ENCODE results near the gene EXOC1.

Gene EXOC1

GRCh38 chr4:55834086-55834795, 19.2 kb upstream of the EXOC1 start:
- Histone ChIP-seq H3K36me3 (ENCODE audit: control insufficient read depth, low read length) (no peaks in the 10 kb centered on the region), H3K9me3 (ENCODE audit: control insufficient read depth, insufficient read depth, low read length) (peaks cover 3% of the 10 kb centered on the region; the same call in 1 of the 2 replicates), H3K79me2 (ENCODE audit: control insufficient read depth, low read length) (no peaks in the 10 kb centered on the region), H3K9me2 (replicated peaks; ENCODE audit: control insufficient read depth, low read length) (no peaks in the 10 kb centered on the region), H3K4me2 (ENCODE audit: low read length) (no peak overlapping the region), H3K4me1 (ENCODE audit: control insufficient read depth, low read length) (no peaks in the 10 kb centered on the region), H3K4me3 (ENCODE audit: low read length) (no peak overlapping the region), H3F3A (ENCODE audit: control insufficient read depth, insufficient read depth) (no peaks in the 10 kb centered on the region), H3K27ac (ENCODE audit: low read depth, low read length) (no peak overlapping the region), H3K27me3 (ENCODE audit: control insufficient read depth, low read length) (no peaks in the 10 kb centered on the region), H4K20me1 (ENCODE audit: control insufficient read depth, insufficient read depth, low read depth, low read length) (no peaks in the 10 kb centered on the region)
- TF ChIP-seq EZH2phosphoT487 (IDR thresholded peaks at IDR 0.05; ENCODE audit: borderline replicate concordance, low read length) (no peak), CTCF (IDR thresholded peaks at IDR 0.05; ENCODE audit: low read depth, low read length, poor library complexity, severe bottlenecking) (no peak)

GRCh38 chr4:55837903-55838302, 15.5 kb upstream of the EXOC1 start:
- Histone ChIP-seq H3K27ac (ENCODE audit: low read depth, low read length) (no peak overlapping the region), H3K4me1 (ENCODE audit: control insufficient read depth, low read length) (no peaks in the 10 kb centered on the region), H3K4me3 (ENCODE audit: low read length) (no peak overlapping the region), H3K27me3 (ENCODE audit: control insufficient read depth, low read length) (no peaks in the 10 kb centered on the region), H3K36me3 (ENCODE audit: control insufficient read depth, low read length) (no peaks in the 10 kb centered on the region), H3F3A (ENCODE audit: control insufficient read depth, insufficient read depth) (no peaks in the 10 kb centered on the region), H3K79me2 (ENCODE audit: control insufficient read depth, low read length) (no peaks in the 10 kb centered on the region), H4K20me1 (ENCODE audit: control insufficient read depth, insufficient read depth, low read depth, low read length) (no peaks in the 10 kb centered on the region), H3K4me2 (ENCODE audit: low read length) (no peak overlapping the region), H3K9me3 (ENCODE audit: control insufficient read depth, insufficient read depth, low read length) (peaks cover 8% of the 10 kb centered on the region; the same call in 1 of the 2 replicates), H3K9me2 (replicated peaks; ENCODE audit: control insufficient read depth, low read length) (no peaks in the 10 kb centered on the region)
- TF ChIP-seq CTCF (IDR thresholded peaks at IDR 0.05; ENCODE audit: low read depth, low read length, poor library complexity, severe bottlenecking) (no peak), EZH2phosphoT487 (IDR thresholded peaks at IDR 0.05; ENCODE audit: borderline replicate concordance, low read length) (no peak)

GRCh38 chr4:55838356-55838755, 15.1 kb upstream of the EXOC1 start:
- TF ChIP-seq EZH2phosphoT487 (IDR thresholded peaks at IDR 0.05; ENCODE audit: borderline replicate concordance, low read length): no peak
- TF ChIP-seq CTCF (IDR thresholded peaks at IDR 0.05; ENCODE audit: low read depth, low read length, poor library complexity, severe bottlenecking): no peak
- H3K4me3 ChIP-seq (ENCODE audit: low read length): no peak overlapping the region
- H3K27me3 ChIP-seq (ENCODE audit: control insufficient read depth, low read length): no peaks in the 10 kb centered on the region
- H3K4me2 ChIP-seq (ENCODE audit: low read length): no peak overlapping the region
- no peaks in the 10 kb centered on the region for H4K20me1 ChIP-seq (ENCODE audit: control insufficient read depth, insufficient read depth, low read depth, low read length)
- H3K9me3 ChIP-seq (ENCODE audit: control insufficient read depth, insufficient read depth, low read length): peaks cover 8% of the 10 kb centered on the region; the same call in 1 of the 2 replicates
- no peaks in the 10 kb centered on the region for H3K79me2 ChIP-seq (ENCODE audit: control insufficient read depth, low read length)
- H3K27ac ChIP-seq (ENCODE audit: low read depth, low read length): no peak overlapping the region
- no peaks in the 10 kb centered on the region for H3K4me1 ChIP-seq (ENCODE audit: control insufficient read depth, low read length)
- H3K9me2 ChIP-seq (replicated peaks; ENCODE audit: control insufficient read depth, low read length): no peaks in the 10 kb centered on the region
- H3F3A ChIP-seq (ENCODE audit: control insufficient read depth, insufficient read depth): no peaks in the 10 kb centered on the region
- H3K36me3 ChIP-seq (ENCODE audit: control insufficient read depth, low read length): no peaks in the 10 kb centered on the region
